Fibroblast of peridontal ligament (primary cell): Measurements from ENCODE around the gene EXOSC3.
"Not testable (repeated sequence)": the region's sequence is repeated elsewhere in the genome, so short reads cannot be mapped to it uniquely, and the experiment has no call there.

Experiments
- DNase-seq: peaks from one replicate; pipeline ENCODE4 v3.0.0-alpha.2; 2010; ENCODE audit errors: extremely low read depth

The EXOSC3 gene

GRCh38 chr9:37784616-37785483 lies at the start of gene EXOSC3:
EXOSC3 (minus strand) TSS chr9:37785064; CDS start chr9:37785044, 20 bp downstream.
- DNase-seq: peak; percentile 87

DNA sequence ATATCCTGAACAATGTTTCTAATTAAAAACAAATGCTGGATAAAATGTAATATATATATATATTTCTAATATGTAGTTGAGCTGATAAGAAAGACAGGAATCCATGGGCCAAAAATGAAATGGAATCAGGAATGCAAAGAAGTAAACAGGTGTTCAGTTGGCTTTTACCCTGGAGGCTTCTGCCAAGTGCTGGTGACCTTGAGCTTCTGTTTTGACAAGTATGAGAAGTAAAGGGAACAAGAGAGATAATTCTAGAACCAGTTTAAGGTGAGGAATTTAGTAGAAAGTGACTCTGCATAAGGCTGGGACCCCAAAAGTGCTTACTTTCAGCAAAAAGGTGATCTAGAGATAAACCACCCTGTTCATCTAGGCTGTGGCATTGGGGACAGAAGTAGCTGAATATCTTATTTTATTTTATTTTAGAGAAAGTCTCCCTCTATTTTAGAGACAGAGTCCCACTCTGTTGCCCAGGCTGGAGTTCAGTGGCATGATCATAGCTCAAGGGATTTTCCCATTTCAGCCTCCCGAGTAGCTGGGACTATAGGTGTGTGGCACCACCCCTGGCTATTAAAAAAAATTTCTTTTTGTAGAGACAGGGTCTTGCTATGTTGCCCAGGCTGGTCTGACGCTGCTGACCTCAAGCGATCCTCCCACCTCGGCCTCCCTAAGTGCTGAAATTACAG lies 42.8 kb upstream of the EXOSC3 start:
- DNase-seq: no peak

- DNase-seq: not testable (repeated sequence)
Measured at GRCh38 chr9:37825174-37825573, 40.3 kb upstream of the EXOSC3 start.

DNA sequence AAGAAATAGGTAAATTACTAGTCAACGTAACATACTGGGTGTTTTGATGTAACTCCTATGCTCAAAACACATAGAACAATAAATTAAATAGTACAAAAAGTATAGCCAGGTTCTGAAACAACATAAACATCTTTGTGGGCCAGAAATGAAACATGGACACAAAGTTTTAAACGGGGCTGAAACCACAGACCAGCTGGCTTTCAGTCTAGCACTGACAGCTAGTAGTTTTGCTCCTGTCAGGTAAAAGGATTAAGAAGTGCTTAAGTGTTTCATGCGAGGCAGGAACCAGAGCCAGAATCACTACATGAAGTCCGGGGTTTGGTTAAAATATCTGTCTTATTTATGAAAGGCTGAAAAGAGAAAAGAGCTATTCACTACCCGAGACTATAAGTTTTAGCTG lies 35.3 kb upstream of the EXOSC3 start:
- no peak for DNase-seq

DNA sequence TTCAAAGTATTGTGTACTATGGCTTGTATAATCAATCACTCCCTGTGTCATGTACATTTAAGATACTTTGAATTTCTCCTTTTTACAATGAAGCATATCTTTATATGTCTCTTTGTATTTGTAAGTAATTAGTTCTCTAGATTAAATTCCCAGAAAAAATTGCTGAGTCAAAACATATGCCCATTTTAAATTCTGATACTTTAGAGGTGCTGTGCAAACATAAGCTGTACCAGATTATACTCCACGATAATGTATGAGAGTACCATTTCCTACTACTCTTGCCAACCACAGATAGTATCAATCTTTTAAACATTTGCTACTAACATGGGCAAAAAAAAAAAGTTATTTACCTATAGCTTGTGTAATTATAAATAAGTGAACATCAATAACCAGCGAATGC lies 34.0 kb upstream of the EXOSC3 start:
- DNase-seq: no peak

DNA sequence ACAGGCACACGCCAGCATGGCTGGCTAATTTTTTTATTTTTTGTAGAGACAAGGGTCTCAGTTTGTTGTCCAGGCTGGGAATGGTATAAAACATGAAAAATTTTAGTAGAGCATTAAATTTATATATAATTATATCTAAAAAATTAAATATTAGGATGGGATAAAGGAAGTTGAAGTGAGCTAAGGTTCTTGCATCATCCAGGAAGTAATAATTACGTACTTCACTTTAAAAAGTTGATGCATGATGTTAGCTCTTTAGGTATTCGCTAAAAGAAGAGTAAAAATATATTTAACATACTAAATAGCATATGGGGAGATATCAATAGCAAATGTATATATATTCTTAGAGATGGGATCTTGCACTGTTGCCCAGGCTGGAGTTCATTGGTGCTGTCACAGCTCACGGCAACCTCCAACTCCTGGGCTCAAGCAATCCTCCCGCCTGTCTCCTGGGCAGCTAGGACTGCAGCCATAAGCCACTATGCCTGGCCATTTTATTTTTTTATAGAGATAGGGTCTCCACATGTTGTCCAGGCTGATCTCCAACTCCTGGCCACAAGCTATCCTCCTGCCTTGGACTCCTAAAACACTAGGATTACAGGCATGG lies 28.0 kb upstream of the EXOSC3 start:
- no peak for DNase-seq

DNA sequence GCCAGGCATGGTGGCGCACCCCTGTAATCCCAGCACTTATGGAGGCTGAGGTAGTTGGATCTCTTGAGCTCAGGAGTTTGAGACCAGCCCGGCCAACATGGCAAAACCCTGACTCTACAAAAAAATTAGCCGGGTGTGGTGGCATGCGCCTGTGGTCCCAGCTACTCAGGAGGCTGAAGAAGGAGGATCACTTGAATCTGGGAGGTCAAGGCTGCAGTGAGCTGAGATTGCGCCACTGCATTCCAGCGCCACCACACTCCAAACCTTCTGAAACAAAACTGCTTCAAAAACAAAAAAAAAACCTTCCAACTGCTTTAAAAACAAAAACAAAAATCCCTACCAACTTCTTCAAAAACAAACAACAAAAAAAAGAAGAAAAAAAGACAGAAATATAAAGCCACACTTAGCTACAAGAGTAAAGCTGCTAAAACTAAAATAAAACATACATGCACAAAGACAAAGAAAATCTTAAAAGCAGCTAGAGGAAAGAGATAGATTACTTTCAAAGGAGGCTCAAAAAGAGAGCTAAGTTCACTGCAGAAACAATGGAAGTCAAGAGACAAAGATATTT lies 27.1 kb upstream of the EXOSC3 start:
- DNase-seq: no peak

GRCh38 chr9:37809676-37810075 lies 24.8 kb upstream of the EXOSC3 start:
- not testable (repeated sequence) for DNase-seq

DNA sequence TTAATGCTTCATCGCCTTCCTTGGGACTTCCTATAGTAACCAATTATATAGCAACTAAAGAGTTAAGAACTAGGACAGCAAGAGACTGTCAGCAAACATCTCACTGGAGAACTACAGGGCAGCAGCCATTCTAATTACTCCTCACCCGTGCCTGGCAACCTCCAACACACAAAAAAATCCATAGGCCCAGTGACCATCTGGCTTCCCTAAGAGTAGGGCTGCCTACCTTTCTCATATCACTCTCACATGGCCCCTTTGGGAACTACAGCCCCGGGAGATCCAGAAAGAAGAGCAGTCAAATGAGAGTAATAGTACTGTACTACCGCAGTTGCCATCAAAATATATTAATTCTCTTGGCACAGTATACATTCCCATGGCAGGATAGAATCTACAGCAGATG lies 21.4 kb upstream of the EXOSC3 start:
- DNase-seq: no peak

DNA sequence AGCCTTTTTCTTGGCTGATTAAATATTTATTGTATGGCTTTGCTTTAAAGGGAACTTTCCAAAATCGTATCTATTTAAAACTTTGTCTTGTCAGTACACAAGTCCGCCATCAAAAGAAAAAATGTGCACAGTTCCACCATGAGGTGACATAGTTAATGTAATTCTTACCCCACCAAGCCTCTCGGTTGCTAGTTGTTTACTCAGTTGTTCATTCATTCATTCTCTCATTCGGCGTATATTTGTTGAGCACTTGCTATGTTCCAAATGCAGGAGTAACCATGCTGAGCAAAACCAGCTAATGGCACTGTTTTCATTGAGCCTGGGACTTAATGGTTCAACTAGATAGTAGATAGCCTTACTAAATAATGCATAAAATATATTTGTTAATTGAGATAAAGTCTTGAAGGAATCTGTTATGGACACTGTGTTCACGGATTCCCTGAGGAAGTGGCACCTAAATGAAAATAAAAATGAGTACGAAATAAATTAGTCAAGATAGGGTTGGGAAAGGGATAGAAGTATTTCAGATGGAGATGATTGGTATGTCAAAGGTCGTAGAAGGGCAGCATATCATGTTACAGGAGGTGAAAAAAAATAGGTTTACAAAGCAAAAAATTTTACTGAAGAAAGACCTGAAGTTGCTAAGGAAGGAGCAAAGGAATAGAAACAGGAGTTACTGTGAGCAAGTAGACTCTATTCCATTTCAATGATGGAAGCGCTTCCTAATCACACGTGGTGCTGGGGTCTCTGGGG lies 17.3 kb upstream of the EXOSC3 start:
- DNase-seq: no peak

DNA sequence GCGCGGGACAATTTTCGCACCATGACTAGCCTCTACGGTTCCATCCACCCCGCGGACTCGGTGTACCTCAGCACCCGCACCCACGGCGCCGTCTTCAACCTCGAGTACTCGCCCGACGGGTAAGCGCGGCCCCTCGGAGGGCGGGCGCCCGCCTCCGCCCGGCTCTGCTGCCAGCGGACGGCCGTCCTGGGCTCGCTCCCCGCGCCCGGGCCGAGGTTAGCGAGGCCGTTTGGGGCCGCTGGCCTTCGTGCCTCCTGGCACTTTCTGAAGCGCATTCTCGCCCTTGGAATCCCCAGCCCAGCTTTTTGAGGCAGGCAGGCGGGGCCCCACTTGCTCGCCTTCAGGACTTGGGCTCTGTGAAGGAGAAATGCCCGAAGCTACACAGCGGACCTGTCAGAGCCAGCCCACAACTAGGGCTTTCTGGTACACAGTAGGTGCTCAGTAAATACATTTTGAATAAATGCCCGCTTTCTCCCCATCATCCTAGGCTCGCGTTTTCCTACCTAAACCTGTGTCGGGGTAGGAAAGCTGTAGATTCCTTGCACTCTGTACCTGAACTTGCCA lies 16.5 kb upstream of the EXOSC3 start:
- DNase-seq: peak; percentile 15

DNA sequence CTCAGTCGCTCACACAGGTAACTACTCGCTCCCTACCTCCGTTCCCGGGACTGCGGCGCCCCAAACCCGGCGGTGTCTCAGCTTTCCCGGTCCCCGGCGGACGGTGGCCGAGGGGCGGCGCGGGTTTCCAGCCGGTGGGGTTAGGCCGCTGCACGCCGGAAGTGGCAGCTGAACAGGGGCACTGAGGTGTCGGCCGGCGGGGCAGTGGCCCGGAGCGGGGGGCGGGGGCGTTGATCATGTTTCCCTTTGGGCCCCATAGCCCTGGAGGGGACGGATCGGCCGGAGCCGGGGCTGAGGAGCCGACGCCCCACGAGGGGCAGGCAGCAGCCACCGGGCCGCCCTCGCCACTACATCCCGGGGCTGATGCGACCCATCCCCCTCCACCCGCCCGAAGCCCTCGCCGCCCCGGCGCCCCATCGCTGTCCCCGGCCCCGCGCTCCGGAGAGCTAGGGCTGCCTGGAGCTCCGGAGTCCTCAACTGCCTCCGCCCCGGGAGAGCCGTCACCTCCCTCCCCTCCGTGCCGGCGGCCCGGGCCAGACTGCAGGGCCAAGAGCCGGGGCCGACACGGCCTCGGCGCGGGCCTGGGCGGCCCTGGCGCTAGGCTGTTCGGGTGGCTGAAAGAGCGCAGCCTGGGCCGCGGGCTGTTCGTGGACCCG lies 15.9 kb upstream of the EXOSC3 start, which contains the start of gene DCAF10:
Gene DCAF10, plus strand, starts transcription at position 167 of the 656 bp plus-strand sequence. Its CDS starts 70 bp downstream, at position 237.
- peak; percentile 73 for DNase-seq

DNA sequence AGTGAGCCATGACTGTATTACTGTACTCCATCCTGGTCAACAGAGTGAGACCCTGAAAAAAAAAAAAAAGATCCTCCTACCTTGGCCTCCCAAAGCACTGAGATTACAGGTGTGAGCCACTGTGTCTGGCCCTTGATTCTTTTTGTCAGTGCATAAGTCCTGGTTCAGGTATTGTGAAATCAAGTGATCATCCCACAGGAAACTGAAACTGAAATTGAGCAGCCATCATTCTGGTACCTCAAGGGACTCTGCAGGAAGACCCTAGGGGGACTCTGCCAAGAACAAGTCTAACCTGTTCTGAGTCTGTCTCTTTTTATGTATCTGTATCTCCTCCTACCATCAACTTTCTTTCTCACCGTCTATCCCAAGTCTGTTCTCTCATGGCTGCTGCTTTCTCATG lies 13.8 kb upstream of the EXOSC3 start:
- no peak for DNase-seq

DNA sequence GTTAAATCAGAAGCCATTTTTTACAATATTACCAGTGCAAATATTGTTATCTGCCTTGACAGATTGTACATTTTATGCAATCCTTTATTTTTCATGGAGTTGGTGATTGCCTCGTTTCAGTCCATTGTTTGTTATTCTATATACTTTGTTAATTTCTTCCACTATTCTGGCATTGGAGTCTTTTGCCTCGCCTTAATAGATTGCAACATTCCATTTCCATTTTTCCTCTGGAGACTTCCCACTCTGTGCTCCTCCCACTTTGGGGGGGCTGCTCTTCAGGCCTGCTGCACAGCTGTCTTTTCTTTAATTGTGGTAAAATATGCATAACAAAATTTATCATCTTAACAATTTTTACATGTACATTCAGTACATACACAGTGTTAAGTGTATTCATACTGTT lies 11.4 kb upstream of the EXOSC3 start:
- DNase-seq: no peak

GRCh38 chr9:37792122-37792521 lies 7.3 kb upstream of the EXOSC3 start:
- no peak for DNase-seq

- no peak for DNase-seq
Measured at GRCh38 chr9:37790096-37790495, 5.2 kb upstream of the EXOSC3 start.

DNA sequence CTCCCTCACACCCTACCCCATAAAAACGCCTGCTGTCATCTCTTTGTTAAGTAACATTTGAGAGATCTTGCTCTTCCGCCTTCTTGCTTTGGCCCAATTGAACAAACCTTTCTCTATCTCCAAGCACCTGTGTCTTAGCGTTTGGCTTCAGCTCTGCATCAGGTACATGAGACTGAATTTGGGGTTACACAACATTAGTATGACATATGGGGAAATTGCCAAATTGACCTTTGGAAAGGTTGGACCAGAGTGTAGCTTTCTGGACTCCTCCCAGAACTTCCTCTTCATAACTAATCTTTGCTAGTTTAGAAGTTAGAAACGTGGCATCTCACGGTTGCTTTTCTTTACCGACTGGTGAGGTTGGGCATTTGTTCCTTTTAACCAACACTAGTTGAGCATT lies 3.5 kb upstream of the EXOSC3 start:
- DNase-seq: no peak

DNA sequence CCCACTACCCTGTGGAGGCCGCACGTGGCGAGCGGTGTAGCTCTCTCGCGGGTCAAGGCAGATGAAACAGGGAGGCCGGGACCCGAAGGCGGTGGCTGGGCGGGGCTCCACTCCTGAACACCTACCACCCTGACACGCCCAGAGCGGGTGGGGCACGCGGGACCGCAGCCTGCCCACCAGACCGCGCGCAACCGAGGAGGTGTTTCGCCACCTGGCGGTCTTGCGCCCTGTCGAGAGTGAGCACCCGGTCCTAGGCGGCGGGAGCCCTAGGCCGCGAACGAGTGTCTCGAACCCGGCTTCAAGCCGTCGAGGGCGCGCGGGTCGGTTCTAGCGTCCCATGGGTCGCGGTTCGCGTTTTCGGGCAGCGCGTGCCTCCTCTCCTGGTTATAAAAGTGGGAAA lies 2.2 kb upstream of the EXOSC3 start:
- no peak for DNase-seq

- no peak for DNase-seq
Measured at GRCh38 chr9:37784291-37784615, 611 bp downstream of the EXOSC3 start.

- DNase-seq: no peak
Measured at GRCh38 chr9:37778534-37778933, 6.3 kb downstream of the EXOSC3 start.

- DNase-seq: peak; percentile 16
Measured at GRCh38 chr9:37776328-37776727, 8.5 kb downstream of the EXOSC3 start.
